Measurements from ENCODE around the gene SLC38A2. TPM values are rescaled to one million over a fixed set of nuclear protein-coding genes. Genes with fewer than 3 reads are reported as not detected.

The SLC38A2 gene
- total RNA-seq, result 384 TPM

GRCh38 chr12:46372544-46373300 is at the start of gene SLC38A2:
Gene SLC38A2 (minus strand): TSS chr12:46372773. CDS start chr12:46371293, 1,480 bp downstream.
- TF ChIP-seq CTCF (IDR thresholded peaks at IDR 0.05), result no peak

DNA sequence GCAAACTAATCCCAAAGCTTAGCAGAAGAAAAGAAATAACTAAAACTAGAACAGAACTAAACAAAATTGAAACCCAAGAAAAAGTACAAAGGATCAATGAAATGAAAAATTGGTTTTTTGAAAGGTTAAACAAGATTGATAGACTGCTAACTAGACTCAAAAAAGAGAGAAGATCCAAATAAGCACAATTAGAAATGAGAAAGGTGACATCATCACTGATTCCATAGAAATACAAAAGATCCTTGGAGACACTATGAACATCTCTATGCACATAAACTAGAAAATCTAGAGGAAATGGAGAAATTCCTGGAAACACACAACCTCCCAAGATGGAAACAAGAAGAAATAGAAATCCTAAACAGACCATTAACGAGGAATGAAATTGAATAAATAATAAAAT is 47.1 kb upstream of the SLC38A2 start:
- peaks cover 3 to 11% of the 10 kb centered on the region in 2 donors for H3K4me1 ChIP-seq

More at GRCh38 chr12:46372544-46373300, at the start of gene SLC38A2:
- Histone ChIP-seq H3K4me1 (peaks cover 4 to 15% of the 10 kb centered on the region in 2 donors), H3K27ac (peak within 1 kb of the TSS; percentile 97 to 98), H3K36me3 (peaks cover 32 to 35% of the 10 kb centered on the region in 2 donors), H3K4me3 (peak within 1 kb of the TSS; percentile 94 to 98), H3K9me3 (no peaks in the 10 kb centered on the region), H3K27me3 (no peaks in the 10 kb centered on the region)
- intact Hi-C loops (cut with DNase I), result loop anchor here (1.0 to 5.0 kb wide), 7 partner anchors 11 to 1450 kb away; partner anchors contain the start of genes SCAF11 and SLC38A1
- peak; percentile 90 to 99 for DNase-seq (ENCODE audit: low spot score in 2 of 2)

DNA sequence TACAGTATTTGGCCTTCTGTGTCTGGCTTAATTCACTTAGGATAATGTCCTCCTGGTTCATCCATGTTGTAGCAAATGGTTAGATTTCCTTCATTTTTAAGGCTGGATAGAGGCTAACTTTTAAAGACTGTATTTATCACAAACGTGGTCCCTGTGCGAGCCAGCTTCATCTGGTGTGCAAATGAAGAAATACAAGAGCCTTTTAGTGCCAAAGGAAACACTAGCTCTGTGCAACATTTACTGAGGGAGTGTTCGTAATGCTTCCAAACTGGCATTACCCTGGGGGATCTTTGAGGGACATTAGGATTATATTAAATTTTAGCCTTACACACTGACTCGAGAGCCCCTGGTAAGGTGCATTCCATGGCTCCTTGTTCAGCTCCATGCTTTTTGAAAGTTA is 43.0 kb upstream of the SLC38A2 start:
- TF ChIP-seq CTCF (IDR thresholded peaks at IDR 0.05), result no peak
- peak overlapping the region in 1 of 2 donors; percentile 17 for H3K27ac ChIP-seq

More for the DNA sequence above, 47.1 kb upstream of the SLC38A2 start:
- Histone ChIP-seq H3K27me3 (no peaks in the 10 kb centered on the region), H3K27ac (no peak overlapping the region), H3K4me3 (no peak overlapping the region), H3K36me3 (no peaks in the 10 kb centered on the region), H3K9me3 (no peaks in the 10 kb centered on the region)
- no peak for DNase-seq (ENCODE audit: low spot score in 2 of 2)
- TF ChIP-seq CTCF (IDR thresholded peaks at IDR 0.05), result no peak
- intact Hi-C loops (cut with DNase I), result no loop called here

DNA sequence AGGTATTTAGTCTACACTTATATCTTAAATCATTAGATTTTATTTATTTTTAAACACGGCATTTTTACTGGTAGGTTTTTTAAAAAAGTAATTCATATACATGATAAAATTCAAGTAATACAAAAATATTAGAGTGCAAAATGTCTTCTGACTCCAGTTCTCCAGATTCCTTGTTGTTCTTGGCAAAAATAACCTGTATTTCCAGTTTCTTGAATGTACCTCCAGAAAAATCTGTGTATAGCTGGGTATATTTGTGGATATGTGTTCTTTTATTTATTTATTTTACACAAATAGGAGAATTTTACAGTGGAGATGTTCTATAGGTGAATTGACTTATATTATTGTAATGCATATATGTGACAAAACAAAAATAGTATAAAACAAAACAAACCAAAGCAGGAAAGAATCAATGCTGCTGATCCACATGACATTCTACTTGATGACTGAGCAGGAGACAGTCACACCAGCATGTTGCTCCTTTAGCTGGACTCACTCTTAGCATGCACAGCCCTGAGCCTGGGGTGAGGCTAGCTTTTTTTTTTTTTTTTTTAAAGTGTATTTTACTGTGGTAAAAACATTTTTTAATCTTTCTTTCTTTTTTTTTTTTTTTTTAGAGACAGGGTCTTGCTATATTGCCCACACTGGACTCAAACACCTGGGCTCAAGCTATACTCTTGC is 42.2 kb upstream of the SLC38A2 start:
- Histone ChIP-seq H3K36me3 (no peaks in the 10 kb centered on the region), H3K27ac (peak overlapping the region in 1 of 2 donors; percentile 17), H3K9me3 (no peaks in the 10 kb centered on the region), H3K4me3 (no peak overlapping the region), H3K27me3 (no peaks in the 10 kb centered on the region), H3K4me1 (peaks cover 3 to 18% of the 10 kb centered on the region in 2 donors)
- intact Hi-C loops (cut with DNase I), result no loop called here
- DNase-seq (ENCODE audit: low spot score in 2 of 2), result no peak
- TF ChIP-seq CTCF (IDR thresholded peaks at IDR 0.05), result no peak

More for the DNA sequence above, 43.0 kb upstream of the SLC38A2 start:
- intact Hi-C loops (cut with DNase I), result no loop called here
- Histone ChIP-seq H3K27me3 (no peaks in the 10 kb centered on the region), H3K9me3 (no peaks in the 10 kb centered on the region), H3K36me3 (no peaks in the 10 kb centered on the region), H3K4me1 (peaks cover 3 to 14% of the 10 kb centered on the region in 2 donors), H3K4me3 (no peak overlapping the region)
- no peak for DNase-seq (ENCODE audit: low spot score in 2 of 2)

DNA sequence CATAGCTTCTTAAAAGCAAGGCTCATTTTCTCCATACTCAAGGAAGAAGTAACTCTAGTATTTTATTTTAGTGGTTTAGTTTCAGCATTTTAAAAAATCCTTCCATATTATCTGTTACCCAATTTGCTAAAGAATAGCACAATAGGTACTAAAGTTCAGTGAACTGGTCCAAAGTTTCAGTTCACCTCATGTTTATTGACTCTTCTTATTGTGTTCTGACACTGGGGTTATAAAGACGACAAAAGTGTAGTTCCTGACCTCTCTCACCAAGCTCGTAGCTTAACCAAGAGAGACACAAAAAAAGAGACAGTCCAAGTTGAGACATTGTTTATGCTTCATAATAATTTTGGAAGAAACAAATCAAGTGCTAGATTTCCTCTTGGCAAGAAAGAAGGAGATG is 40.8 kb upstream of the SLC38A2 start:
- no peak for DNase-seq (ENCODE audit: low spot score in 2 of 2)
- Histone ChIP-seq H3K9me3 (no peaks in the 10 kb centered on the region), H3K4me1 (peaks cover 3 to 32% of the 10 kb centered on the region in 2 donors), H3K27ac (no peak overlapping the region), H3K27me3 (no peaks in the 10 kb centered on the region), H3K36me3 (no peaks in the 10 kb centered on the region), H3K4me3 (no peak overlapping the region)
- TF ChIP-seq CTCF (IDR thresholded peaks at IDR 0.05), result no peak
- intact Hi-C loops (cut with DNase I), result no loop called here
